NCI-H69 (cell line): ENCODE data around the gene ANKRD44.

ENCODE experiments used
- DNase-seq: peaks from one replicate; lab custom pipeline; 2025; lab: John Stamatoyannopoulos, UW

The ANKRD44 gene

GRCh38 chr2:197207598-197207997 is 103.0 kb downstream of the ANKRD44 start:
- DNase-seq, result no peak

GRCh38 chr2:197207106-197207505 is 103.5 kb downstream of the ANKRD44 start:
- no peak for DNase-seq

- no peak for DNase-seq
These were observed 104.9 kb downstream of the ANKRD44 start for GRCh38 chr2:197205585-197206215.

- no peak for DNase-seq
These were observed 105.9 kb downstream of the ANKRD44 start for GRCh38 chr2:197204519-197205250.

- peak; percentile 9 for DNase-seq
These were observed 108.7 kb downstream of the ANKRD44 start for GRCh38 chr2:197201874-197202273.

- DNase-seq, result no peak
These were observed 109.9 kb downstream of the ANKRD44 start for GRCh38 chr2:197200762-197201058.

GRCh38 chr2:197200051-197200761 is 110.4 kb downstream of the ANKRD44 start:
- DNase-seq, result peak; percentile 9

GRCh38 chr2:197198890-197199289 is 111.7 kb downstream of the ANKRD44 start:
- no peak for DNase-seq

GRCh38 chr2:197197895-197198311 is 112.7 kb downstream of the ANKRD44 start:
- DNase-seq, result no peak

- no peak for DNase-seq
These were observed 113.9 kb downstream of the ANKRD44 start for GRCh38 chr2:197196541-197197180.

- DNase-seq, result no peak
These were observed 115.1 kb downstream of the ANKRD44 start for GRCh38 chr2:197195518-197195917.

GRCh38 chr2:197191940-197192322 is 118.6 kb downstream of the ANKRD44 start:
- no peak for DNase-seq

- peak; percentile 71 for DNase-seq
These were observed 119.2 kb downstream of the ANKRD44 start for GRCh38 chr2:197191177-197191939.

GRCh38 chr2:197190100-197190432 is 120.5 kb downstream of the ANKRD44 start:
- peak; percentile 4 for DNase-seq

- DNase-seq, result no peak
These were observed 121.0 kb downstream of the ANKRD44 start for GRCh38 chr2:197189426-197190099.

- no peak for DNase-seq
These were observed 124.9 kb downstream of the ANKRD44 start for GRCh38 chr2:197185676-197186075.

GRCh38 chr2:197184959-197185586 is 125.5 kb downstream of the ANKRD44 start:
- DNase-seq, result no peak

- peak; percentile 42 for DNase-seq
These were observed 127.2 kb downstream of the ANKRD44 start for GRCh38 chr2:197183355-197183754.

GRCh38 chr2:197182668-197183067 is 127.9 kb downstream of the ANKRD44 start:
- DNase-seq, result no peak

- DNase-seq, result no peak
These were observed 129.1 kb downstream of the ANKRD44 start for GRCh38 chr2:197181491-197181890.
